ENCODE results near the gene MBOAT7.
"Not testable (repeated sequence)": the region's sequence is repeated elsewhere in the genome, so short reads cannot be mapped to it uniquely, and the experiment has no call there.

Gene MBOAT7

GRCh38 chr19:54189735-54190502 lies 539 bp upstream of the MBOAT7 start:
- peak; percentile 100 for DNase-seq (ENCODE audit: low read depth in 3 of 3)

- peak in 1 of 3 donors; percentile 52 for DNase-seq (ENCODE audit: low read depth in 3 of 3)
Measured at GRCh38 chr19:54188215-54188871, 1.0 kb downstream of the MBOAT7 start.

- no peak for DNase-seq (ENCODE audit: low read depth in 3 of 3)
Measured at GRCh38 chr19:54186934-54187381, 2.4 kb downstream of the MBOAT7 start.

- DNase-seq (ENCODE audit: low read depth in 3 of 3), result no peak
Measured at GRCh38 chr19:54186351-54186750, 3.0 kb downstream of the MBOAT7 start.

- no peak for DNase-seq (ENCODE audit: low read depth in 3 of 3)
Measured at GRCh38 chr19:54183431-54183830, 5.9 kb downstream of the MBOAT7 start.

- not testable (repeated sequence) for DNase-seq (ENCODE audit: low read depth in 3 of 3)
Measured at GRCh38 chr19:54181894-54182293, 7.5 kb downstream of the MBOAT7 start.

GRCh38 chr19:54180691-54181091 lies 8.7 kb downstream of the MBOAT7 start:
- no peak for DNase-seq (ENCODE audit: low read depth in 3 of 3)

GRCh38 chr19:54179921-54180461 lies 9.4 kb downstream of the MBOAT7 start:
- no peak for DNase-seq (ENCODE audit: low read depth in 3 of 3)

GRCh38 chr19:54179262-54179852 lies 10.0 kb downstream of the MBOAT7 start:
- no peak for DNase-seq (ENCODE audit: low read depth in 3 of 3)

- no peak for DNase-seq (ENCODE audit: low read depth in 3 of 3)
Measured at GRCh38 chr19:54178581-54179261, 10.7 kb downstream of the MBOAT7 start.

- no peak for DNase-seq (ENCODE audit: low read depth in 3 of 3)
Measured at GRCh38 chr19:54173951-54174834, 15.2 kb downstream of the MBOAT7 start.

- DNase-seq (ENCODE audit: low read depth in 3 of 3), result no peak
Measured at GRCh38 chr19:54173359-54173699, 16.1 kb downstream of the MBOAT7 start.

- no peak for DNase-seq (ENCODE audit: low read depth in 3 of 3)
Measured at GRCh38 chr19:54172471-54173358, 16.7 kb downstream of the MBOAT7 start, which contains the start of gene TMC4. Gene TMC4, minus strand, starts transcription at chr19:54173160. Its CDS starts 43 bp downstream, at chr19:54173117.

GRCh38 chr19:54171736-54172431 lies 17.5 kb downstream of the MBOAT7 start:
- DNase-seq (ENCODE audit: low read depth in 3 of 3), result not testable (repeated sequence)

GRCh38 chr19:54169149-54169740 lies 20.1 kb downstream of the MBOAT7 start:
- no peak for DNase-seq (ENCODE audit: low read depth in 3 of 3)

GRCh38 chr19:54168174-54168917 lies 21.0 kb downstream of the MBOAT7 start:
- peak; percentile 77 to 92 (median 91) for DNase-seq (ENCODE audit: low read depth in 3 of 3)

- no peak for DNase-seq (ENCODE audit: low read depth in 3 of 3)
Measured at GRCh38 chr19:54165222-54165621, 24.2 kb downstream of the MBOAT7 start.

Data from stimulated activated CD4-positive, alpha-beta T cell treated with anti-CD3 and anti-CD28 coated beads, TNF-alpha, amount 100 ng/mL, for 48 hours (primary cell).